Activated CD4-positive, alpha-beta T cell treated with anti-CD3 and anti-CD28 coated beads for 24 hours (primary cell): Measurements from ENCODE around the gene WFDC1.

ENCODE experiments used
- DNase-seq, 2 donors: peaks; one replicate each; pipeline ENCODE4 v3.0.0-alpha.2; 2020; ENCODE audit warnings: low read depth in 2 of 2

WFDC1 gene

DNA sequence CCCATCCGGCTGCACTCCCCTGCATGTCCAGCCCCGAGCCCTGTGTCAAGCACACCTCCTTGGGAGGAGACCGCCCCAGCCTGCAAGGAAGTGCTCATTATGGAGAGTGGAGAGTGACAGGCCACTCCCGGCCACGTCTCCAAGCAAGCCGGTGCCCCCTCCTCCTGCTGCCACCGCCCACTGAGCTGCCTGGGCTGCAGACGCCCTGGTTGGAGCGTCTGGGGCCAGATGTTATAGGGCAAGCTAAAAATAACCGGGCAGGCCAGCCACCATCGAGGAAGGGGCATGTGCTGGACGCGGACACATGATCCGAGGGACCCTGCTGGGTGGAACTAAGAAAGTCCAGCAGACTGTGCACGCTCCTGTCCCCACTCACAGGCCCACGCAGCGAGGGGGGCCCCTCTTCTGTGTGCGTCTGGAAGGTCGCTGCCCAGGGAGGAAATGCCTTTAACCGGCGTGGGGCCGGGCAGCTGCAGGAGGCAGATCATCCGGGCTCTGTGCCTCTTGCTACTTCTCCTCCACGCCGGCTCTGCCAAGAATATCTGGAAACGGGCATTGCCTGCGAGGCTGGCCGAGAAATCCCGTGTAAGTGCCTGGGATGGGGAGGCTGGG, at the start of gene WFDC1:
TSS of gene WFDC1 (plus strand) at position 348 of the 612 bp plus-strand sequence. CDS start at position 442, 94 bp downstream.
- DNase-seq, result no peak

DNA sequence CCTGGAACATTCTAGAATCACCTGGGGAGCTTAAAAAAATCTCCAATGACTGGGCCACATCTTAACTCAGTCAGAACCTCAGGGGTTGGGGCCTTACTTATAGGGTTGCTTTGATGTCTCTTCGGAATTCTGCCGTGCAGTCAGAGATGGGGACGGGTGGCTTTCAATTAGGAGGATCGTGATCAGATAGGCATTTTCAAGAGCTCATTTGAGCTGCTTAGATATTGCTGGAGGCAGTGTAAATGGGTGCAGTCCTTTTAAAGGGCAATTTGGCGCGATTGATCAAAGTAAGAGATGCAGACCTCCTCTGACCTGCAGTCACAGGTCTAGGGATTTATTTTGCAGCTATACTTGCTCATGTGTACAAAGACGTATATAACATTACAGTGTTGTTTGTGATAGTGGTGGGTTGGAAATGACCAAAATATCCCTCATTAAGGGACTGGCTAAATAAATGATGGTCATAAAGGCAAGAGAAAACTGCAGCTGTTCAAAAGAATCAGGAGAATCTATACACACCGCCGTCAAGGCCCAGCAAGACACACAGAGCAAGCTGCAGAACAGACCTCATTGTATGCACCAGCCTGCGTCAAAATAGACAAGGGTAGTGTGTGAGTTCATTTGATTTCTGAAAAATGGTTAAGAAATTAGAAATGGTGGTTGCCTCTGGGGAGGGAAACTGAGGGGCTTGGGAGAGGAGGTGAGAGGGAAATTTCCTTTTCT, 48.6 kb upstream of the WFDC1 start:
- DNase-seq, result no peak

GRCh38 chr16:84246679-84247077, 48.0 kb upstream of the WFDC1 start:
- DNase-seq, result no peak

DNA sequence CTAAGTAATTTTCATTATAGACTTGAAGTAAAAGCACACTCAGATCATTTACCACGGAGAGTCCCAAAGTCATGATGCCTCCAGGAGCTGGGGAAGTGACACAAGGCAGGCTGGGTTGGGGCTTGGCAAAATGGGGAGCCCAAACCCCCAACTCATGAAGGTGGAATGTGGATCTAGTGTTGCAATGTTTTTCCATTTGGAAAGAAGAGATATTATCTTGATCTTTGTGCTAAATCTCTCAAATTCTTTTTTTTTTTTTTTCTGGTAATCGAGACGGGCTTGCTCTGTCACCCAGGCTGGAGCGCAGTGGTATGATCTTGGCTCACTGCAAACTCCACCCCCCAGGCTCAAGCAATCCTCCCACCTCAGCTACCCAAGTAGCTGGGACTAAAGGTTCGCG, 47.3 kb upstream of the WFDC1 start:
- DNase-seq, result no peak

GRCh38 chr16:84247844-84248243, 46.8 kb upstream of the WFDC1 start:
- DNase-seq, result no peak

GRCh38 chr16:84252184-84252583, 42.5 kb upstream of the WFDC1 start:
- no peak for DNase-seq

- no peak for DNase-seq
Measured at GRCh38 chr16:84253173-84253572, 41.5 kb upstream of the WFDC1 start.

DNA sequence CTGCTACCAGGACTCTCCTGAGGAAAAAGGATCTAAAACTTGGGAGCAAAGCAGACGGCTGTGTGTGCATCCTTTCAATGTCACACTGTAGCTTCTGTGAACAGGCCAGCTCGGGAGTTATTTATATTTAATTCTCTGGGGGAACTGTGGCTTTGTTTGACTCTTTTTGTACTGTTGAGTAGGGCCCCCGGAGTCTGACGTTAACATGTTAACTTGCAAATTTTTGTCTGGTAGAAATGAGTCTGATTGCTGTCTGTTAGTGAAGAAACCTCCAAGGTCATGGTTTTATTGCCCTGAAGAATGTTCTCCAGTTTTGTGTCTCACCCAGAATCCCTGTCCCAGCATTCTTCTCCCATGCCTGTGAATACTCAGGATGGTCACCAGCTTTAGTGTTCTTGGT, 40.6 kb upstream of the WFDC1 start:
- DNase-seq, result no peak

- no peak for DNase-seq
Measured at GRCh38 chr16:84255050-84255810, 39.4 kb upstream of the WFDC1 start.

- no peak for DNase-seq
Measured at GRCh38 chr16:84258266-84258665, 36.4 kb upstream of the WFDC1 start.

DNA sequence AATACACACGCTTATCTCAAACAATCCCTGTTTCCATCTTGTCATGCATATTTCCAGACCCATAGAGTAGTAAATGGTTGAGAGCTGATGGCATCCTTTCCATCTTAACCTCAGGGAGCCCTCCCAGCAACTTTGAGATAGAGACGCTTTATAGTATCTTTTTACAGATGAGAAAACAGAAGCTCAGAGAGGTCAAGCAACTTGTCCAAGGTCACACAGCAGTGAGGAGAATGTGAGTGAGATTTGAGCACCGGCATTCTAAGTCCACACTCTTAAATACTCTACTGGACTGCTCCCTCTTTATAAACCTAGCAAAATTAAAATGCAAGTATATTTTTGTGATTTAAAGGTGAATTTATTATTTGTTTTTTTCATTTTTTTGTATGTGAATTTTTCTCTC, 35.0 kb upstream of the WFDC1 start:
- no peak for DNase-seq

DNA sequence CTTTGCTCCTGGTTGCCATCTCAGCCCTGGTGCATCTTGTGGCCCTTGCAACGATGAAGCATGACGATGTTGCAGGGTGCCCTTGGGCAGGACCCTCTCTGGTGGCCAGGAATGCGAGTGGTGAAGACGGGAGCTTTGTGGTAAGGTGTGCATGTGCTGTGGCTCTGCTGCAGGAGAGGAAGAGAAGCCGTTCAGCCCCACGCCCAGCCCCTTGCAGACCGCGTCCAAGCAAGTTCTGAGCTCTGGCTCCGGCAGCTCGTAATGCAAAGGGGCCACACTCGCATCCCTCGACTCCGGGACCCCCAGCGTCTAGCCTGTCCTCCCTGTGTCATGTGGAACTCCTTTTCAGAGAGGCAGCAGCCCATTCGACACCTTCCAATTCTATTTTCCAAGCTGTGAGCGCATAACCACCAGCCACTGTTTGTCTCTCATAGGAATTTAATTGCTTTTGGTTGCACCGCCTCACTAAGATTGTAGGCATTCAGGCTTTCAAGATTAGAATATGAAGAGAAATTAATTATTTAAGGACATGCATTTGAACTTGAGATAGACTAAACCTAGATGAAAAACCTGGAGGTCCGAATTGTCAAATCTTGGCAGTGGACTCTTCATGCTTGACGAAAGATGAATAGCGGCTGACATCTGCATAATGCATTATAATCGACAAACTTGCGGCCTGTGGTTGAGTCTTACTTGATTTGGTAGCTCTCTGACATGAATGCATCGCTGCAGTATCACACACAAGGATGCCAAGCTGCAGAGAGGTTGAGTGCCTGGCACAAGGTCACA, 33.7 kb upstream of the WFDC1 start:
- no peak for DNase-seq

DNA sequence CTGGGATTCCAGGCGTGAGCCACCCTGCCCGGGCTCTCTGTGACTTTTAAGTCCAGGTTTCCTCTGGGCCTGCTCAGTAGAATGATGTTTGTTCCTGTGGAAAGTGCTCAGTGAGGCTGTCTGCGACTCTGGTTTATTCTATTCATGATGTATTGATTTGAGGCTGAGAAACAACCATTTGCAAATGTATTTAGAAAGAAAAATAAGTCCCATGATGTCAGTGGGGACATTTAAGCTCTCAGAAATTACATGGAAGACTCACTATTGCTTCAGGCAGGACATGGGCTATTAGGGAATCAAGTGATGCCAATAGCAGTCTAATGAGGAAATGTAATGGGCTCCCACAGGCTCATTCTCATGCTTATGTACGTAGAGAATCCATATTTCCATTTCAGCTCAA, 32.6 kb upstream of the WFDC1 start:
- DNase-seq, result no peak

DNA sequence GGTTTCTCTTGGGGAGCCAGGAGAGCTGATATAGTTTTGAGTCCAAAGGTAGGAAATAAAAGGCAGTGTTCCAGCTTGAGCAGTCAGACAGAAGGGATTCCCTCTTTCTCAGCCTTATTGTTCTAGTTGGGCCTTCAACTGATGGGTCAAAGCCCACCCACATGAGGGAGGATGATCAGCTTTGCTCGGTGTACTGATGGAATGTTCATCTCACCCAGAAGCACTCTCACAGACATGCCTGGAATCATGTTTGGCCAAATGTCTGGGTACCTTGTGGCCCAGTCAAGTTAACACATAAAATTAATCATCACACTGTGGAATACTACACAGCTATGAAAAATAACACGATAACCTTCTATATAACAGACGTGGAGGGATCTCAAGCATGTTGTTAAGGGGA, 31.7 kb upstream of the WFDC1 start:
- DNase-seq, result no peak

- no peak for DNase-seq
Measured at GRCh38 chr16:84266451-84266850, 28.2 kb upstream of the WFDC1 start.

DNA sequence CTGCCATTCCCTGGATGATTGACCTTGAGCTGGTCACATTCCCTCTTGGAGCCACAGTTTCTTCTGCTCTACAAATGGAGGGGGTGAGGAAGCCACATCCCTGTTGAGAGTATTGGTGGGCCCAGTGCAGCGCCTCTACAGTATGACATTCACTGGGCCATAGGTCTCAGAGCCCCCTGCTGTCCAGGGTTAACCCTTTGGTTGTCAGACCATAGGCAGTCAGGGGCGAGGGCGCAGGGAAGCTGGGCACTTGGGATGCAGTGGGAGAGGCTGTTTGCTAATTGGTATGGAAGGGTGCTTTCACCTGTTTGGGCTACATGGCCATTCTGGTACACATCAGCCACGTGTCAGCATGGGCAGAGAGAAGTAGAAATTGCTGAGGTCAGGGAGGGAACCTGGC, 27.3 kb upstream of the WFDC1 start:
- no peak for DNase-seq

DNA sequence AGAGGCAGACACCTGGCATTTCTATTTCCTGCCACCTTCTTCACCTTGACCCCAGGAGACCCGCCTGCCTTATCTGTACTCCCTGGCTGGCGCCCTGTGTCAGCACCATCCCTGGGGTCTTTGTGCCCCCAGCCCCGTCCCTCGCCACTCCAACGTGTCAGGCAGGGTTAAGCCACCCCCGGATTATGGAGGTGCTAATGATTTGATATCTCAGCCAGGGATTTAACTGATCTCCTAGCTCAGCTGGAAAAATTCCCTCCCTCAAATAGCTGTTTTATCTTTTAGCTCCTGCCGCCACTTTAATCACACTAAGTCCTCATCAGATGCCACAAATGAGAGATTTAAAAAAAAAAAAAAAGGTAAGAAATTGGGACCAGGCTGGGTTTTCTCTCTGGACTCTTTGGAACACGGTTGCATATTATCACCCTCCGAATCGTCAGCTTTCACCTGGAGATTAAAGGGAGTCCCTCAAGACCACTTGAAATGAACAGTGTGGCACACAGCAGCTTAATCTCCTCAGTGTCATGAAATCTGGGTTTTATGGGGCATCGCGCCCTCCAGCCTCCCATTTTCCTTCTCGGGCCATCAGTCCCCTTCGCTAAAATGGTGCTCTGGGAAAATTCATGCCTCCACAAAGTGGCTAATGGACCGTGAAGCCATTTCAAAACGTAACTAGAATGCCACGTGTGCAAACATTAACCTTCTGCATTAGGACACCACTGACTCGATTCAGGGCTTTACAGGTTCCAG, 26.2 kb upstream of the WFDC1 start:
- DNase-seq, result no peak

GRCh38 chr16:84270071-84270470, 24.6 kb upstream of the WFDC1 start:
- DNase-seq, result no peak

- no peak for DNase-seq
Measured at GRCh38 chr16:84270531-84270930, 24.1 kb upstream of the WFDC1 start.

GRCh38 chr16:84271037-84271436, 23.6 kb upstream of the WFDC1 start:
- DNase-seq, result no peak

GRCh38 chr16:84271866-84272265, 22.8 kb upstream of the WFDC1 start:
- no peak for DNase-seq
